MG63 (cell line): ENCODE data around the gene EIF4G2. TPM values are rescaled to one million over a fixed set of nuclear protein-coding genes. Genes with fewer than 3 reads are reported as not detected.

Experiments used
- DNase-seq: peaks from one replicate; pipeline ENCODE4 v3.0.0-alpha.2; 2020
- H3K27me3 ChIP-seq: fragments of 250-450 bp; sonication (Bioruptor Pico); 2 replicates; pipeline ENCODE4 v1.5.1; 2020; ENCODE audit warnings: mild to moderate bottlenecking, moderate library complexity
- H3K36me3 ChIP-seq: fragments of 250-450 bp; sonication (Bioruptor Pico); 2 replicates; pipeline ENCODE4 v1.5.1; 2020; ENCODE audit warnings: mild to moderate bottlenecking, moderate library complexity
- H3K4me3 ChIP-seq: fragments of 250-450 bp; sonication (Bioruptor Pico); 2 replicates; pipeline ENCODE4 v1.5.1; 2020; ENCODE audit warnings: mild to moderate bottlenecking, moderate library complexity
- H3K9me3 ChIP-seq: fragments of 250-450 bp; sonication (Bioruptor Pico); 2 replicates; pipeline ENCODE4 v1.5.1; 2020; ENCODE audit warnings: mild to moderate bottlenecking, moderate library complexity
- total RNA-seq: library from RNA; depleted of rRNA; stranded (reverse); fragments of >200 nt; shearing (Covaris generic); gene quantifications from 2 replicates; pipeline ENCODE4 v1.2.3, GENCODE V29; 2014; ENCODE audit warnings: low replicate concordance

EIF4G2 gene
- total RNA-seq, 1 experiment from 2014 or later = 831 TPM

GRCh38 chr11:10792385-10793068 is 16.2 kb downstream of the EIF4G2 start:
- H3K36me3 ChIP-seq = peaks cover 19% of the 10 kb centered on the region
- H3K4me3 ChIP-seq = no peak overlapping the region
- peak; percentile 87 for DNase-seq

GRCh38 chr11:10786451-10786850 is 22.3 kb downstream of the EIF4G2 start:
- Histone ChIP-seq H3K36me3 (no peaks in the 10 kb centered on the region), H3K9me3 (no peaks in the 10 kb centered on the region), H3K27me3 (no peaks in the 10 kb centered on the region), H3K4me3 (no peak overlapping the region)
- DNase-seq = no peak

More at GRCh38 chr11:10792385-10793068, 16.2 kb downstream of the EIF4G2 start:
- Histone ChIP-seq H3K27me3 (no peaks in the 10 kb centered on the region), H3K9me3 (no peaks in the 10 kb centered on the region)

- no peaks in the 10 kb centered on the region for H3K36me3 ChIP-seq
- no peaks in the 10 kb centered on the region for H3K9me3 ChIP-seq
- no peak for DNase-seq
- no peaks in the 10 kb centered on the region for H3K27me3 ChIP-seq
- H3K4me3 ChIP-seq = no peak overlapping the region
These were observed 23.6 kb downstream of the EIF4G2 start for GRCh38 chr11:10785146-10785474.

- no peak for DNase-seq
- Histone ChIP-seq H3K9me3 (no peaks in the 10 kb centered on the region), H3K4me3 (no peak overlapping the region), H3K27me3 (no peaks in the 10 kb centered on the region), H3K36me3 (no peaks in the 10 kb centered on the region)
These were observed 24.2 kb downstream of the EIF4G2 start for GRCh38 chr11:10784232-10785145.

- Histone ChIP-seq H3K36me3 (peaks cover 29% of the 10 kb centered on the region), H3K4me3 (no peak overlapping the region)
- DNase-seq = no peak
These were observed 28.7 kb downstream of the EIF4G2 start for GRCh38 chr11:10780040-10780439.

GRCh38 chr11:10779086-10779485 is 29.6 kb downstream of the EIF4G2 start:
- Histone ChIP-seq H3K9me3 (no peaks in the 10 kb centered on the region), H3K36me3 (peaks cover 38% of the 10 kb centered on the region), H3K4me3 (no peak overlapping the region), H3K27me3 (no peaks in the 10 kb centered on the region)
- DNase-seq = no peak

More at GRCh38 chr11:10780040-10780439, 28.7 kb downstream of the EIF4G2 start:
- Histone ChIP-seq H3K27me3 (no peaks in the 10 kb centered on the region), H3K9me3 (no peaks in the 10 kb centered on the region)

- Histone ChIP-seq H3K36me3 (peaks cover 43% of the 10 kb centered on the region), H3K27me3 (no peaks in the 10 kb centered on the region), H3K4me3 (no peak overlapping the region), H3K9me3 (no peaks in the 10 kb centered on the region)
- no peak for DNase-seq
These were observed 30.3 kb downstream of the EIF4G2 start for GRCh38 chr11:10778217-10778970.

- Histone ChIP-seq H3K9me3 (no peaks in the 10 kb centered on the region), H3K4me3 (no peak overlapping the region), H3K36me3 (peaks cover 47% of the 10 kb centered on the region), H3K27me3 (no peaks in the 10 kb centered on the region)
- no peak for DNase-seq
These were observed 30.9 kb downstream of the EIF4G2 start for GRCh38 chr11:10777806-10778205.

GRCh38 chr11:10777393-10777793 is 31.3 kb downstream of the EIF4G2 start:
- Histone ChIP-seq H3K4me3 (no peak overlapping the region), H3K27me3 (no peaks in the 10 kb centered on the region), H3K9me3 (no peaks in the 10 kb centered on the region), H3K36me3 (peaks cover 51% of the 10 kb centered on the region)
- no peak for DNase-seq

- Histone ChIP-seq H3K9me3 (no peaks in the 10 kb centered on the region), H3K27me3 (no peaks in the 10 kb centered on the region), H3K36me3 (peaks cover 77% of the 10 kb centered on the region), H3K4me3 (no peak overlapping the region)
- DNase-seq = no peak
These were observed 33.9 kb downstream of the EIF4G2 start for GRCh38 chr11:10774811-10775210.

GRCh38 chr11:10771457-10771856 is 37.3 kb downstream of the EIF4G2 start:
- Histone ChIP-seq H3K9me3 (no peaks in the 10 kb centered on the region), H3K36me3 (peaks cover 76% of the 10 kb centered on the region), H3K4me3 (no peak overlapping the region), H3K27me3 (no peaks in the 10 kb centered on the region)
- DNase-seq = no peak

GRCh38 chr11:10770626-10771254 is 38.0 kb downstream of the EIF4G2 start:
- peak; percentile 38 for DNase-seq
- Histone ChIP-seq H3K36me3 (peaks cover 76% of the 10 kb centered on the region), H3K4me3 (no peak overlapping the region), H3K27me3 (no peaks in the 10 kb centered on the region), H3K9me3 (no peaks in the 10 kb centered on the region)

- no peak for DNase-seq
- no peaks in the 10 kb centered on the region for H3K9me3 ChIP-seq
- peaks cover 65% of the 10 kb centered on the region for H3K36me3 ChIP-seq
- no peaks in the 10 kb centered on the region for H3K27me3 ChIP-seq
- no peak overlapping the region for H3K4me3 ChIP-seq
These were observed 44.3 kb downstream of the EIF4G2 start for GRCh38 chr11:10764412-10764811.

GRCh38 chr11:10763766-10764165 is 45.0 kb downstream of the EIF4G2 start:
- DNase-seq = no peak
- Histone ChIP-seq H3K4me3 (no peak overlapping the region), H3K27me3 (no peaks in the 10 kb centered on the region), H3K9me3 (no peaks in the 10 kb centered on the region), H3K36me3 (peaks cover 66% of the 10 kb centered on the region)

- Histone ChIP-seq H3K4me3 (no peak overlapping the region), H3K36me3 (peaks cover 70% of the 10 kb centered on the region), H3K9me3 (no peaks in the 10 kb centered on the region), H3K27me3 (no peaks in the 10 kb centered on the region)
- DNase-seq = no peak
These were observed 45.8 kb downstream of the EIF4G2 start for GRCh38 chr11:10762913-10763421.

- no peaks in the 10 kb centered on the region for H3K27me3 ChIP-seq
- H3K9me3 ChIP-seq = no peaks in the 10 kb centered on the region
- DNase-seq = no peak
- no peak overlapping the region for H3K4me3 ChIP-seq
- H3K36me3 ChIP-seq = peaks cover 72% of the 10 kb centered on the region
These were observed 46.5 kb downstream of the EIF4G2 start for GRCh38 chr11:10762185-10762584.
